Measurements from ENCODE around the gene P2RY14. TPM values are rescaled to one million over a fixed set of nuclear protein-coding genes. Genes with fewer than 3 reads are reported as not detected.

The P2RY14 gene
- total RNA-seq, 1 donor from 2014 or later = 0.48 TPM

Other genes with a start within 250 kb of the P2RY14 start
- 1.6 and 1.8 TPM in 2 replicates for gene MED12L, start 192.9 kb downstream of the P2RY14 start, total RNA-seq
- gene GPR171, start 75.3 kb downstream of the P2RY14 start, total RNA-seq = 154 and 170 TPM in 2 replicates
- 0.09 and 0.20 TPM in 2 replicates for gene GPR87, start 38.3 kb upstream of the P2RY14 start, total RNA-seq
- gene P2RY13, start 51.0 kb upstream of the P2RY14 start, total RNA-seq = not detected in 2 replicates
- gene P2RY12, start 106.2 kb upstream of the P2RY14 start, total RNA-seq = not detected in 2 replicates
- not detected in 2 replicates for gene IGSF10, start 182.5 kb upstream of the P2RY14 start, total RNA-seq